Stimulated activated CD8-positive, alpha-beta memory T cell treated with anti-CD3 and anti-CD28 coated beads, Interleukin-4, amount 100 ng/mL, for 48 hours (primary cell): ENCODE results near the gene IP6K3.
A peak's percentile ranks its signal among the peaks of the same experiment; 100 is the strongest.

Experiments used
- DNase-seq: peaks from one replicate; pipeline ENCODE4 v3.0.0-alpha.2; 2020

Gene IP6K3

DNA sequence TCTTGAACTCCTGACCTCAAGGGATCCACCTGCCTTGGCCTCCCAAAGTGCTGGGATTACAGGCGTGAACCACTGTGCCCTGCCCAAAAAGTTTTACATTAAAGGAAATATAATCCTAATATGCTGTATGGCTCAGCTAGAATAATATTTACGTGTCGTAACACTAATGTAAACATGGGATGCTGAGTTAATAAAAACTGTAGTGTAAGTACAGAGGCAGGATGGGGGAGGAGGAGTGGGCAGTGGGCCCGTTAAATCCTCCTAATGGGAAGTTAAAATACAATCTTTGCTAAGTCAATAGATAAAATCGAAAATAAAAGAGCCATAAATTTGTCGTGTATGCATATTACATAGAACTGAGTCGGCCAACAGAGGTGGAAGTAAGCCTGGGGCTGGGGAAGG is 12.1 kb upstream of the IP6K3 start:
- no peak for DNase-seq

DNA sequence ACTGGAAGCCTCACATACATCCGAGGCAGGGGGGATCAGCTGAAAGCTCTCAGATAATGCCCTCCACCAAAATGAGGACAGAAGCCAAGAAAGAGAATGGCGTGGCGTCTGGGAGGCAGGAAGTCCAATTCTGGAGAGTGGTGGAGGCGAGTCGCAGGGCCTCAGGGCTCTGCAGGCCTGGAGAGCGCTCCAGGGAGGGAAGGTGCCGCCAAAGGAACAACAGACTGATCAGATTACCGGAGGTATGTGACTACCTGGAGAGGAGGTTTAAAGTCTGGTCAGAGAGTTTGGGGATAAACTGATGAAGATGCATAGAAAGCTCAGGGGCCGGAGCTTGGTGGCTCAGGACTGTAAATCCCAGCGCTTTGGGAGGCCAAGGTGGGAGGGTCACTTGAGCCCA is 11.2 kb upstream of the IP6K3 start:
- DNase-seq, result no peak

DNA sequence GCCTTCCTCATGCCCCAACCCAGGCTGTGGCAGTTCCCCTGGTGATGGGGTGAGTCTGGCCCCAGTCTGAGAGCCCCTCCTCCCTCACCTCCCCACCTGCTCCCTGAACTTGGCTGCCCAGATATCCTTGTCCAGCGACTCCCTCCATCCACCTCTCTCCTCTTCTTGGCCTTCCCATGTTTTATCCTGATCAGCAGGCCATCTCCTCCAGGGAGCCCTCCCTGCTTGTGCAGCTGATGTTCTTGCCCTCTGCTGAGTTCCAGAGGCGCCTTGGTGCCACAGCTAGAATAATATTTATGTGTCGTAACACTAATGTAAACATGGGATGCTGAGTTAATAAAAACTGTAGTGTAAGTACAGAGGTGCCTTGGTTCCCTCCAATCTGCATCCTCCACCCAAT is 10.4 kb upstream of the IP6K3 start:
- no peak for DNase-seq

DNA sequence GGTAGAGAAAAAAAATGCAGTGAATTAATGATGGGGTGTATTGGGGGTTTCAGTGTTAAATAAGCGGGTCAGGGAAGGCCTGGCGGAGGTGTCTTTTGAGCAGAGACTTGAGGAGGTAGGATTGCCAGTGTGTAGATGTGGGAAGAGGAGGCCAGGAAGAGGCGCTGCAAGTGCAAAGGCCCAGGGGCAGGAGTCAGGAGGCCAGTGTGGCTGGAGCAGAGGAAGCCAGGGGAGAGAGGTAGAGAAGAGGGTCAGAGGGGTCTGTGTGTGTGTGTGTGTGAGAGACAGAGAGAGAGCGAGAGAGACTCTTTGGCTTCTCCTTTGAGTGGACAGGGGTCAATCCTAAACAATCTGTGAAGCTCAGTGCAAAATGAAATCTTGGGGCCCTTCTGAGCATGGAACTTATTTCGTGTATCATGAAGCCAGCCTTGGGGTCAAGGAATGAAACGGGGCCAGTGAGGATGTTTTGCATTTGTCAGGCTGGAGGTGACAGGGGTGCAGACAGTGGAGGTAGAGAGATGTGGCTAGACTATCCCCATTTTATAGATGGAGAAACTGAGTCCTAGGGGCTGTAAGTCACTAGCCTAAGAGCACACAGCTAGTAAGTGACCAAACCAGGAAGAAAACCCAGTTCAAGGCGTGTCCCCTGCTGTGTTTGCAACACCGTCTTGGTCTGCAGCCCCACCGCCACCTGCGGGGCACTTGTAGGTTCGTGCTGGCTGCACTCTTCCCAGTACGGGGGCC is 9.7 kb upstream of the IP6K3 start:
- no peak for DNase-seq

DNA sequence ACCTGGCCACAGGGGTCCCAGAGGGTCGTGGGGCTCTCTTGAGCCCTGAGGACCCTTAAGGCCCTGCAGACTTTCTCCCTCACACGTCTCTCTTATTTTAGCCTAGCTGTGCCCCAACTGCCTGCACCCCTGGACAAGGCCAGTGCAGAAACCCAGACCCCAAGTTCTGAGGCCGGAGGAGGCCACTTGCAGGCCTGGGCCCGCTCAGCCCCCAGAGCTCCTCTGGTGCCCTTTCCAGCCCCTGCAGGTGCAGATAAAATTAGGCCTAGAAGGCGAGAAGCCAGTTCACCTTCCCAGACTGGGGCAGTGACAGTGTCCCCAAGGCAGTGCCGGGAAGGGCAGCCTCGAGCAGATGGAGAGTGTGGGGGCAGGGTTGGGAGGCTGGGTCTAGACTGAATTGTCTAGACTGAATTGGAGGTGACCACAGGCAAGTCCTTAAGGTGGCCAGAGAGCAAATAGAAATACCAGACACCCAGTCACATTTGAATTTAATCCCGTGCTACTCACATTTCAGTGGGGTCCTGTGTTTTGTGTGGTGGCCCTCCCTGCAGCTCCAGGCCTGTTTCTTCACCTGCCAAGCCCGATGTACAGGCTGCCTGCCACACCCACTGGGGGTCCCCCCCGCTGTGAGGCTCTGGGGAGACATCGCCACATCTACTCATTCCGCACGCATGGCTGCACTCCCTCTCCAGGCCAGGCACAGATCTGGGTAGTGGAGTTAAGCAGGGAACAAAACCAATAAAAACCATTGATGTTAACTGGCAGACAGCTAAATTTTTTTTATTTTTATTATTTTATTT is 8.6 kb upstream of the IP6K3 start:
- DNase-seq, result no peak

DNA sequence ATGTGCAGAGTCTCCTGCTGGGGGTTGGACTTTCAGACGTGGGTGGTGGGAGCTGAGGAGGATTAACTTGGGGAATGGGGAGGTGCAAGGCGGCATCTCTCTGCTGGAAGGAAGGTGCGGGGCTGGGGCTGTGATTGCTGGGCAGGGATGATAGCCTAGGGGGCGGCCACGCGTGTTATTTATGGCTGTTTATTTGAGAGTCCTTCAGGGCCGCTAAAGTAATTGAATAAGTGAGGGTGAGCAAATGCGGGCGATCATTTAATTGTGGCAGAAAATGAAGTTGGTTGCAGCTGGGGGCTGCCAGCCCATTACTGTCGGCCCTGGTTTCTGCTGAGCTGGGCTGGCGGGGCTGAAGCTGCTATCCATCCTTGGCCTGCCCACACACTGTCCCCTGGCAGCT is 7.5 kb upstream of the IP6K3 start:
- no peak for DNase-seq

DNA sequence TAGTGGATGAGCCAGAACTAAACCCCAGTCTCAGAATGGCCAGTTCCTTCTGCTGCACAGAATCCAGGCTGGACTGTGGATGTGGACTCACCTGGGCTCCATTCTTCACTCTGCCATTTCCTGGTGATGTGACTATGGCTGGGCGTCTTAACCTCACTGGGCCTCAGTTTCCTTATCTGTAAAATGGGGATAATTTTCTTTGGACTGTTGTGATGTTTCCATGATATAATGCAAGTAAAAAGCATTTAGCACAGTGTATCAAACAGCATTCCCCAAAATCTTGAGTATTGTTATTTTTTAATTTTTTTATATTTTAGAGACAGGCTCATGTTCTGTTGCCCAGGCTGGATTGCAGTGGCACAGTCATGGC is 5.9 kb upstream of the IP6K3 start:
- DNase-seq, result no peak

DNA sequence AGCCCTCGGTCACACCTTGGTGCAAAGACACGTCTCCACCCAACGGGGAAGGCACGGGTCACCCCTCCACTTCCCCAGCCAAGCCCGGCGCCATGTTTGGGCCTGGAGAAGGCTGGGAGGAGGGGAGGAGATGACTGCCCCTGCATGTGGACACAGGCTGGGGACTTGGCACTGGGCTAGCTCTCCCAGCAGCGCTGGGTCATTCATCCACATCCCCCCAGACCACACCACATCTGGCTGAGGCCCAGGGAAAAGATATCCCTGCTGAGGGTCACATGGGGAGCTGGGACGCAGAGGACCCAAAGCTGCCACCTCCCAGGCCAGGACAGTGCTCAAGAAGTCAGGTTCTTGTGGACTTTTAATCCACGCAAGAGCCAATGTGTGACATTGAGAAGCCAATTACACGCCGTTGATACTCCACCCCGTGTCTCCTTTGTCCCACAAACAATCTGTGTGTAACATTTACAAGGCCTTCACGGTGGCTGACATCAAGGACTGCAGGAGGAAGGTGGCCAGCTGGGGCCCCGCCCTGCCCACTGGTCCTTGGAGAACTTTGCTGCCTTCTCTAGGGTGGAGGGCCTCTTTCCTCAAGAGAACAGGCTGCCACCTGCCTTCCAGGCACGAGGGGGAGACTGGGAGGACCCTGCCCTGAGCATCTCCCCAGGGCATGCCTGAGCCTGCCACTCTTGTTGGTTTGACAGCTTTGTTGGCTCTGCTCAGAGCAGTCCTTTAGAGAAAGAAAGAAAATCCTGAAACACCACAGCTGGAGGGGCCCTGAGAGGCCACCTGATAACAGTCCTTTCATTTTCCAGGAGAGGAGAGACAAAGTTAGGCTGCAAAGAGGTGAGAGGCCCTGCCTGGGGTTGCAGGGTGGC is 5.3 kb upstream of the IP6K3 start:
- DNase-seq, result no peak

DNA sequence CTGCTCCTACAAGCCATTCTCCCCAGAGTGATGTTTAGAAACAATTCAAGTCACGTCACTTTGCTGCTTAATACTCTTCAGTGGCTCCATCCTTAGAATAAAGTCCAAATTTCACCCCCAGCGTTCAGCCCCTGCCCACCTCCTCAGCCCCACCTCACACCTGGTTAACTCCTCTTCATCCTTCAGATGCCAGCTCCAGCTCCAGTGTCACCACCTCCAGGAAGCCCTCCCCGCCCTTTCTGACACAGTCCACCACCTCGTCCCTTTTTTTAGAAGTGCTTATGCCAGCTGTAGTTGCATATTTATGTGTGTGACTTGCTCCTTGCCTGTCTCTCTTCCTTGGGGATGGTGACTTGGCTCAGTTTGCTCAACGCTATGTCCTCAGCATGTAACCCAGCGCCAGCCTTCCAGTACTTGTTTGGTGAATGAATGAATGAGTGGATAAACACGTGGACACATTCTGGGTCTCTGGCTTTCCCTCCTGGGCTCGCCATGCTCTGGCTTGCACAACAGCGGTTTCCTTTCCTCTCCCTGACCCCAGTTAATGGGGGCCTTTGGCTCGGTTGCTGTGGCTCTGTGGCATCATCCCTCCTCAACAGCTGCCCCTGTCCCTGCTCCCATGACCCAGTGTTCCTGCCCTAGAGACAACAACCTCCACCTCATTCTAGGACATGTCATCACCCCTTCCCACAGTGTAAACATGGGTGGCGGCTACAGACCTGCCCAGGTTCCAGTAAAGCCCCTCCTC is 3.7 kb upstream of the IP6K3 start:
- no peak for DNase-seq

DNA sequence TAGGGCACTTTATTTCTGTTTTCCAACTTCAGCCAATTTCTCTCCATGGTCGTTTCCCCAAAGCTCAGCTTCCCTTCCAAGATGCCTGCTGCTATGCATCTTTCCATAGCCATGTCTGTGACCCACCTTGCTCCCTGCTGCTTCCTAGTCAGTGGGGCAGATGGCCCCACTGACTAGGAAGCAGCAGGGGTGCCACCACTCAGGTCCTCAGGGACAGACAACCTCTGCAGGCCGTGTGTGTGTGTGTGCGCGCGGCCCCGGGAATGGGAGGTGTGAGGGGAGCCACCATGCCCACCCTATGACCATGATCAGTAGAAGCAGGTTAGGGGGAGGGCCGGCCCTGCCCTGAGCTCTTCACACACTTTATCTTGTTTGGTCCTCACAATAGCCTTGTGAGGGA is 2.7 kb upstream of the IP6K3 start:
- no peak for DNase-seq

DNA sequence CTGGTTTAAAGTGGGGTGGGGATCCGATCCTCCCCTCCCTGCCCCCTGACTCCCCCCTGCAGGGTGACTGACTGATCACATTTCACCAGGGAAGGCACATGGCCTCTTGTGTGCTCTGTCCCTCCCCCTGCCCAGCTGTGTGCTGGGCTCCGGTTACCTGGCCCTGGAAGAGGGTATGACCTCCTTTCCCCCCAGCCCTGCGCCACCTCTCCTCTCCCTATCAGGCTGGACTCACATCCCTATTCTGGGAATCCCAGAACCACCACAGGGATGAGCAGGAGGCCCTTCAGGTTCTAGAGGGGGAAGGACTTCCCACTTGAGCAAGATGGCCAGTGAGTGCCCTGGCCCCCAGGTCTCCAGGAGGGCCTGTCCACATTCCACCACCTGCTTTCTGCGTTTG is 2.1 kb upstream of the IP6K3 start:
- no peak for DNase-seq

DNA sequence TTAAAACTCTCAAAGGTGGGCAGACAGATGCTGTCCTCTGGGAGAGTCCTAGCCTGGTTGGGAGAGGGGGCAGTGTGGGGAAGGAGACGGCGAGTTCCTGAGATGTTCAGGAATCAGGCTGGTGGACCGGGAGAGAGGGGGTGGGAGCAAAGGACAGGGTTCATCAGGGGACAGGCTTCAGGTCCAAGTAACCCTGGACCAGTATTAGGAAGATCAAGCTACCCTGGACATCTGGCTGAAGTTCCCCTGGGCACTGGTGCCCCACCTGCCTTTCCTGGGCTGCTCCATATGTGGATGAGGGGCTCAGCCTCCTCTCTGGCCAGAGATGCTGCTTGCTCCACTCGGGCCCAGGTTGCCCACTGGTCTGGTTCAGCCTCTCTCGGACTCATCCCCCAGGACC is 1.1 kb upstream of the IP6K3 start:
- DNase-seq, result no peak

DNA sequence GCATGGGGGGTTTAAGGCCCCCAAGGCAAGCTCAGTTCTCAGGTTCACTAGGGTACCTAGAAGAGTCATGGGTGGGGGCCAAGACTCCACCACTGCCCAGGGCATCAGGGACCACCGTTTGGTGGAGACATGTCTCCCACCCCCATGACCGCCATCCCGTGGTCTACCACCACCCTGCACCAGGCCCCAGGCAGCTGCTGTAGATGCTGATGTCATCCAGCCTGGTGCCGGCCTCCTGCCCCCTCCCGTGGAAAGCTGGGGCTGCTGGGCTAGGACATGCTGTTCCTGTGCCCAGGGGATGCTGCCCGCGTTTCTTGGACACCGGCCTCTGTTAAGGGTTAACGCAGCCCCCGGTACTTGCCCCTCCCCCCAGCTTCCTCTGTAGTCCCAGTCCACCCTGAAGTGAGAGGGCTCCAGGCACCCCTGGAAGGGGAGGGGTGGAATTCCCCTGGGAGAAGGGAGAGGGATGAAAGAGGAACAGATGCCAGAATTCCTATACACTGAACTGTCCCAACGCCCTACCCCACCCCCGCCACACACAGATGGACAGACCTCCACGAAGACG is 587 bp downstream of the IP6K3 start:
- DNase-seq, result no peak

DNA sequence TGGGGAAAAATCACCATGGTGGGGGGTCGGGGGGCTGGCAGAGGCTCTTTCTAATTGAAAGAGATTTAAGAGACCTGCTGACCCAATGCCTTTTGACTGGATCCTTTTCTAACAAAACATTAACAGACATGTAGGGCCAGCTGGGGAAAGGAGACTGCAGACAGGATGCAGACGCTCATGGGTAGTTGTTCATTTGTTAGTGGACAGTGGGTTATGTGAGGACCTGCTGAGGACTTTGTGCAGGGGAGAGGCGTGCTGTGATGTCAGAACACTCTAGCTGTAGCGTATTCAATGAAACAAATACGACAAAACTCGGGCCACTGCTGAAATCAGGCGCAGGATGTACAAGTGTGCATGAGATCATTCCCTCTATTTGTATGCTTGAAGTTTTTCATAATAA is 1.2 kb downstream of the IP6K3 start:
- no peak for DNase-seq

DNA sequence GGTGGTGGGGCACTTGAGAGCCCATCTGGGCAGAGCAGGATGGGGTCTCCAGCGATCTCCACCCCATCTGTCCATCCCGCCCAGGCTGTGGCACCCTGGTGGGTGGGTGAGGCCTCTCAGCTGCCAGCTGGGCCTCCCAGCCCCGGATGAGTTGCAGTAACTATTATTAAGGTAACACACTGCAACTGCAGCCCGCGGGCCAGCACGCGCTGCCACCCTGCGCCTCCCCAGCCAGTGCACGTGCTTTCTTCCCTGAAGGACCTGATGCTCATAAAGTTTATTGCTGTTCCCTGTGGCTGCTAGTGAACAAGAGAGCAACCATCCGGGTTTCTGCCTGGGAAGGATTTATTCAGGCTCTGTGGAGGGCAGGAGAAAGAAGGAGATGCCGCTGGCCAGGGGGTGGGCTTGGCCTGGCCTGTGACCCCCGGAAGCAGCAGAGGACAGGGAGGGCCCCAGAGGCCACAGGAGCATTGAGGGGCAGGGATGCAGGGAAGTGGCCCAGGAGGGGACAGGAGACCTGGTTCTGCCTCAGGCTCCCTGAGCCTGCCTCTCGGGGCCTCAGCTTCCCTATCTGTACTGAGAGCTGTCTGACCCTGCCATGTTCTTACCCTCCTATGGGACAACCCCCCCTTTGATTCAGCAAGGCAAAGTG is 1.7 kb downstream of the IP6K3 start:
- DNase-seq, result no peak

DNA sequence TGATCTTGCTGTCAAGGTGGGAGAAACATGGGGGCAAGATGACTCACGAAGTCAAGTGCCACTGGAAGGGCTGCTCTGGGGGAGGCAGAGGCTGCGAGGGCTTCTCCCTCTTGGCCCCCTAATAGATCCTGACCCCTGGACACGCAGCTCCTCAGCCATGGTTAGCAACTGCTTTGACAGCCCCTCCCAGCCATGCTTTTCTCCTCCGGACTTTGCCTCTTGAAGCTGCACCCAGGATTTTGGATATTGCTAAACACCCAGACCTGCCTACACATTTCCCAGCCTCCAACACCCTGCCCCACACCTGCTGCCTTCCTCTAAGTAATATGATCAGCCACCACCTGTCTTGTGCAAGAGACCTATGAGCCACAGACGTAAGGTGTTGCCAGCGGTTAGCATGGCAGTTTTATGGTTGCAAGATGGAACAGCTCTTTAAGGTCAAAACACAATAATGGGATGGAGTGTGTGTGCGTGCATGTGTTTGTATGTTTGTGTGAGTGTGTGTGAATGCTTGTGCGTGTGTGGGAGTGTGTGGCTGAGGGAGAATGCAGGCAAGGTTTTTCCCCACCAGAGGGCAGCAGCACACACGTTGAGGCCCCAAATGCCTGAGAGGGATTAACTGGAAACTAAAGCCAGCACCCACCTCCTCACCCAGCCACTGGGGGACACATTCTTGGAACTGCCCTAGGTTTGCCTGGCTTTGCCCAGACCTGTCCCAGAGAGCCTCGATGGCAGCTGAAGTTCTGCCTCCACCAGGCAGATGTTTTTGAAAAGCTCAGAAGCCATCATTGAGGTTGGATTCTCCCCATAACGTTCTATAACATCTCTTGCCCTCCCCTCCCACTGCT is 2.5 kb downstream of the IP6K3 start:
- peak; percentile 87 for DNase-seq

DNA sequence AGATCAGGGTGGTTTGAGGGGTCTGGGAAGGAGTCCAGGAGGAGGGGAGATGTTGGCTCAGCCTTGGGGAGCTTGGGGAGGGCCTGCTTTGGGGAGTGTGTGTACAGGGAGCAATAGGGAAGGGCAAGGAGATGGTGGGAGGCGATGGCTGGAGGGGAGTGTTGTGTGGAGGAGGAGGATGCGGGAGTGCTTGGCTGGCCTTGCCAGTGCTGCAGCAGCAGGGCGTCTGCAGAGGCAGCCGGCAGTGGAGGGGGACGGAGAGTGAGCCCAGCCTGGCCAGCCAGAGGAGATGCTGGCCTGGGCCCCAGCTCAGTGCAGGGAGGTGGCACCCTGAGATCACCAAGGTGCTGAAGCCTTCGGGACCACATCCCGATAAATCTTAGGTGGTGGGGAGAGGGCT is 3.9 kb downstream of the IP6K3 start:
- no peak for DNase-seq

DNA sequence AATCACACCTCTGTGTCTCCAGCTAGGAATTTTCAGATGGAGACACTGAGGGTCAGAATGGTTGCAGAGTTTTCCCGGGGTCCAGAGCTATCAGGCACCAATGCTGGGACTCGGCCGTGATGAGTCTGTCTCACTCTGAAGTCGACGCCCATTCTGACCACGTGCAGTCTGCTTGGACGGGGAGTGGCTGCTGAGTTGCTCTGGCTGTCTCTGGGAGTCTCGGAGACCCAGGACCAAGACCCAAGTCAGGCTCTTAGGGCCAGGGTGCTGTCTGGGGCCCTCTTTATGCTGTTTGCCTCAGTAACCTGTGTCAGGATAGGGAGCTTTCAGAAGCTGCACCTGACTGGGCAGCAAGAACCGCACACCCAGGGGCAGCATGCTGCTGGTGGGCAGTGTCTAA is 4.6 kb downstream of the IP6K3 start:
- no peak for DNase-seq

DNA sequence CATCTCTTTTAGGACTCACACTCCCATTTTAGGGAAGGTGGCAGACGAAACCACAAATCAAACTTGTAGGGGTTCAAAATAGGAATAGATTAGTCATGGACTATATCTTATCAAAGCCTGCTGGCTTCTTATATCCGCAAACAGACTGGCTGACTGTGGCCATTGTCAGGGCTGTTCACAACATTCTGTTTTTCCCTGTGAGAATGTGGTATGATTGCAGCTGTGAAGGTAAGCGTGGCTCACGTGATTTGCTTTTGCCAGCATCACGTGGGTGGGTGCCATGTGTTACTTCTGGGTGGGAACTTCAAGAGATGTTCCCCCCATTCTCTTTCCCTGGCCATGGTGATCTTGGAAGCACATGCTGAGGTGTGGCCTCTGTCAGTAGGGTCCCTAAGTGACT is 5.9 kb downstream of the IP6K3 start:
- no peak for DNase-seq

DNA sequence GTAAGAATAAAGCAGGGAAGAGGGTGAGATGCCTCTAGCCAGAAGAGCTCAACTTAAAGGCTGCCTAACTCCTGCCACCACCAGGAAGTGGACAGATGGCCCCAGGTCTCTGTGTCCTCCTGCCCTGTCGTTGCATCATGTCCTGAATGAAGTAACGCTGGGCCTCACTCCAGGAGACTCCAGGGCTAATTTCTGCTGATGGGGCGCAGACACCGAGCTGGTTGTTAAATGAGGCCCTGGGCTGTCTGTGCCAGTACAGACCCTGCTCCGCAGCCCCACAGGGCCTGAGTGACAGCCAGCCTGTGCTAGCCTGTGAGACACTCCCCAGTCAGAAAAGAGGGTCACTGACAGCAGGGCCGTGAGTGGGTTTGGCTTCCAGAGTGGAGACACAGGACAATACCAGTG is 6.5 kb downstream of the IP6K3 start:
- DNase-seq, result no peak

DNA sequence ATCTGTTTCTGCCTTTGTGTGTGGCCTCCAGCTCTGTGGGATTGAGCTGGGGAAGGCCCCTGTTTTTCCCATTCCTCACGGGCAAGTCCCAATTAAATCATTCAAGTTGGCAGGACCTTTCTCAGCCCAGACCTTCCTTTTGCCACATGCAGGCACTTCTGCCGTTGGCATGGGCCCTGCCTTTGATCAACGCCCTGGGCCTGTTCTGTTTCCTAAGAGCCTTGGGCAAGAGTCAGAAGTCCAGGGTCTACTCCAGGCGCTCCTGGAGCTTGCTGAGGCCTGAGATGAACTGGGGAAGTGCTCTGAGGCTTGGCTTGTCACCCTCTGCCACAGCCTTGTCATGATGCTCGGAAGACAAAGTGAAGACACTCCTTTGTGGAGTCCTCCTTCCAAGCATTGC is 7.1 kb downstream of the IP6K3 start:
- no peak for DNase-seq
